ENCODE measurements around the gene BMP7. TPM values are rescaled to one million over a fixed set of nuclear protein-coding genes. Genes with fewer than 3 reads are reported as not detected.

BMP7 gene
- total and polyA plus RNA-seq, 2 donors (not counting 3 experiments of a cell fraction or from before 2014, with no cell fraction given): not detected

DNA sequence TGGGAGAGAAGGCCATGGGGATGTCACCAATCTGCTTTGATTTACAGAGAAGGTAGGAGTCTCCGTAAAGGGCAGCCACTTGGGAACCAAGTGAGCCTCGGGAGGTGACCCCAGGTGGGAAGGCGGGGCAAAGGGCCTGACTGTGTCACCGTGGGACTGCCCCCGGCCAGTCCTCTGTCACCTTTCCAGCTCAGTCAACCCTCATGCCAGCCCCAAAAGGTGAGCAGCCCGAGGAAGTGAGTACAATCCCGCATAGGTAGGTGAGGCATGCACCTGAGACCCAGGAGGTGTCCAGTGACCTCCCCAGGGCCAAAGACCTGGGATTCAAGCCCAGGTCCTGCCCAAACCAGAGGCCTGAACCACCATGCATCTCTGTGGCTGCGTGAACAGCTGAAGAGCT is 36.2 kb downstream of the BMP7 start:
- no peaks in the 10 kb centered on the region for H3K79me2 ChIP-seq (ENCODE audit: control insufficient read depth, insufficient read depth, low read length)
- DNase-seq (ENCODE audit: low read depth, low spot score) (no peak), FAIRE-seq (no peak)
- POLR2A ChIA-PET: no interaction called here
- BruUV-seq (replicated peaks): no TSS peak
- no peaks in the 10 kb centered on the region for H3K9me1 ChIP-seq (replicated peaks; ENCODE audit: control insufficient read depth, extremely low read depth, insufficient read depth, low read length)
- no peak overlapping the region for H3K4me3 ChIP-seq (replicated peaks in 1 of 3; ENCODE audit: insufficient read depth in 1 of 3, low read depth in 1 of 3, low read length in 3 of 3)
- no peak overlapping the region for H3K9ac ChIP-seq (replicated peaks; ENCODE audit: extremely low read depth, insufficient read depth, low read length)
- dilution Hi-C loops (cut with MboI; ENCODE audit: extremely low pct_ligation_motif_present, low sequenced_read_pairs): no loop called here
- intact Hi-C loops (cut with micrococcal nuclease): no loop called here
- no peaks in the 10 kb centered on the region for H3K27me3 ChIP-seq (ENCODE audit: control insufficient read depth in 2 of 2, insufficient read depth in 2 of 2, low read length in 2 of 2)
- TF ChIP-seq EZH2 (IDR thresholded peaks at IDR 0.05; ENCODE audit: borderline replicate concordance, low read depth, low read length, severe bottlenecking) (no peak), MYC (IDR thresholded peaks at IDR 0.05; ENCODE audit: low read depth, low read length) (no peak), POLR2A (IDR thresholded peaks at IDR 0.05; ENCODE audit: low read depth, low read length) (no peak), JUN (IDR thresholded peaks at IDR 0.05; ENCODE audit: borderline replicate concordance, insufficient read depth, insufficient read length, low read depth) (no peak), GATA2 (IDR thresholded peaks at IDR 0.05; ENCODE audit: insufficient read depth, insufficient read length, low read depth, low read length) (no peak), FOS (IDR thresholded peaks at IDR 0.05; ENCODE audit: borderline replicate concordance, insufficient read depth, low read length) (no peak), POLR2AphosphoS5 (IDR thresholded peaks at IDR 0.05; ENCODE audit: insufficient read depth, low read depth, low read length) (no peak)
- TF ChIP-seq, protein P1, sequence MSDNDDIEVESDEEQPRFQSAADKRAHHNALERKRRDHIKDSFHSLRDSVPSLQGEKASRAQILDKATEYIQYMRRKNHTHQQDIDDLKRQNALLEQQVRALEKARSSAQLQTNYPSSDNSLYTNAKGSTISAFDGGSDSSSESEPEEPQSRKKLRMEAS (IDR thresholded peaks at IDR 0.05; ENCODE audit: insufficient read depth, insufficient read length): no peak
- TF ChIP-seq, protein P2, sequence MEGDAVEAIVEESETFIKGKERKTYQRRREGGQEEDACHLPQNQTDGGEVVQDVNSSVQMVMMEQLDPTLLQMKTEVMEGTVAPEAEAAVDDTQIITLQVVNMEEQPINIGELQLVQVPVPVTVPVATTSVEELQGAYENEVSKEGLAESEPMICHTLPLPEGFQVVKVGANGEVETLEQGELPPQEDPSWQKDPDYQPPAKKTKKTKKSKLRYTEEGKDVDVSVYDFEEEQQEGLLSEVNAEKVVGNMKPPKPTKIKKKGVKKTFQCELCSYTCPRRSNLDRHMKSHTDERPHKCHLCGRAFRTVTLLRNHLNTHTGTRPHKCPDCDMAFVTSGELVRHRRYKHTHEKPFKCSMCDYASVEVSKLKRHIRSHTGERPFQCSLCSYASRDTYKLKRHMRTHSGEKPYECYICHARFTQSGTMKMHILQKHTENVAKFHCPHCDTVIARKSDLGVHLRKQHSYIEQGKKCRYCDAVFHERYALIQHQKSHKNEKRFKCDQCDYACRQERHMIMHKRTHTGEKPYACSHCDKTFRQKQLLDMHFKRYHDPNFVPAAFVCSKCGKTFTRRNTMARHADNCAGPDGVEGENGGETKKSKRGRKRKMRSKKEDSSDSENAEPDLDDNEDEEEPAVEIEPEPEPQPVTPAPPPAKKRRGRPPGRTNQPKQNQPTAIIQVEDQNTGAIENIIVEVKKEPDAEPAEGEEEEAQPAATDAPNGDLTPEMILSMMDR (IDR thresholded peaks at IDR 0.05; ENCODE audit: extremely low read depth in 1 of 2, insufficient read depth in 1 of 2, low read depth in 1 of 2, low read length in 2 of 2): no peak
- CTCF ChIA-PET: no interaction called here
- peaks cover 2% of the 10 kb centered on the region for H3K9me3 ChIP-seq (replicated peaks; ENCODE audit: control insufficient read depth, insufficient read depth, low read length)
- no peak overlapping the region for H3K27ac ChIP-seq (ENCODE audit: insufficient read depth, low read depth, low read length)
- H4K20me1 ChIP-seq (replicated peaks; ENCODE audit: control insufficient read depth, extremely low read depth, insufficient read depth, low read length): no peaks in the 10 kb centered on the region
- H3K36me3 ChIP-seq (ENCODE audit: control insufficient read depth in 2 of 2, extremely low read depth in 1 of 2, insufficient read depth in 2 of 2, low read length in 2 of 2): no peaks in the 10 kb centered on the region
- H3K4me2 ChIP-seq (ENCODE audit: insufficient read depth, low read length): no peak overlapping the region
- no peaks in the 10 kb centered on the region for H3K4me1 ChIP-seq (ENCODE audit: control insufficient read depth, extremely low read depth, insufficient read depth, low read length)
- no peak overlapping the region for H2AFZ ChIP-seq (ENCODE audit: low read depth, low read length)

Measured in endothelial cell of umbilical vein (primary cell).